ENCODE measurements around the gene MEA1.
A peak's percentile ranks its signal among the peaks of the same experiment; 100 is the strongest.
"Not testable (repeated sequence)": the region's sequence is repeated elsewhere in the genome, so short reads cannot be mapped to it uniquely, and the experiment has no call there.

The MEA1 gene

GRCh38 chr6:43013843-43014433 lies at the start of gene MEA1, which contains the start of gene KLHDC3:
Gene MEA1 (minus strand): TSS chr6:43013946. CDS start chr6:43013813, 133 bp downstream.
Gene KLHDC3 (plus strand): TSS chr6:43014249. CDS start chr6:43017193, 2,944 bp downstream.
- peak; percentile 100 for DNase-seq

GRCh38 chr6:43062818-43063217 lies 49.1 kb upstream of the MEA1 start:
- DNase-seq, result no peak

GRCh38 chr6:43061861-43062260 lies 48.1 kb upstream of the MEA1 start:
- no peak for DNase-seq

- DNase-seq, result no peak
Measured at GRCh38 chr6:43060755-43061633, 47.2 kb upstream of the MEA1 start.

- DNase-seq, result no peak
Measured at GRCh38 chr6:43060034-43060754, 46.4 kb upstream of the MEA1 start.

GRCh38 chr6:43059168-43060033 lies 45.7 kb upstream of the MEA1 start, which contains the start of the genes KLC4 and MRPL2:
Gene KLC4 (plus strand): TSS chr6:43059631. CDS start chr6:43061336, 1,705 bp downstream.
Gene MRPL2 (minus strand): TSS chr6:43059434. CDS start chr6:43059381, 53 bp downstream.
- DNase-seq, result peak; percentile 99

GRCh38 chr6:43058531-43058930 lies 44.8 kb upstream of the MEA1 start:
- DNase-seq, result no peak

- DNase-seq, result no peak
Measured at GRCh38 chr6:43055966-43056365, 42.2 kb upstream of the MEA1 start.

GRCh38 chr6:43054206-43054943 lies 40.6 kb upstream of the MEA1 start:
- no peak for DNase-seq

- DNase-seq, result peak; percentile 96
Measured at GRCh38 chr6:43053545-43054205, 39.9 kb upstream of the MEA1 start, which contains the start of gene CUL7. Gene CUL7 (minus strand): TSS chr6:43053851. CDS start chr6:43052788, 1,063 bp downstream.

- DNase-seq, result peak; percentile 23
Measured at GRCh38 chr6:43052842-43053544, 39.2 kb upstream of the MEA1 start.

GRCh38 chr6:43052225-43052841 lies 38.6 kb upstream of the MEA1 start:
- no peak for DNase-seq

- no peak for DNase-seq
Measured at GRCh38 chr6:43050981-43051380, 37.2 kb upstream of the MEA1 start.

- no peak for DNase-seq
Measured at GRCh38 chr6:43047998-43048397, 34.3 kb upstream of the MEA1 start.

- no peak for DNase-seq
Measured at GRCh38 chr6:43045371-43045930, 31.7 kb upstream of the MEA1 start.

GRCh38 chr6:43043310-43043709 lies 29.6 kb upstream of the MEA1 start:
- no peak for DNase-seq

- not testable (repeated sequence) for DNase-seq
Measured at GRCh38 chr6:43041475-43041874, 27.7 kb upstream of the MEA1 start.

GRCh38 chr6:43040542-43041257 lies 27.0 kb upstream of the MEA1 start:
- no peak for DNase-seq

GRCh38 chr6:43038727-43039126 lies 25.0 kb upstream of the MEA1 start:
- DNase-seq, result no peak

Measured in kidney glomerular epithelial cell (primary cell).